ENCODE results near the gene ZNF157.

DNA sequence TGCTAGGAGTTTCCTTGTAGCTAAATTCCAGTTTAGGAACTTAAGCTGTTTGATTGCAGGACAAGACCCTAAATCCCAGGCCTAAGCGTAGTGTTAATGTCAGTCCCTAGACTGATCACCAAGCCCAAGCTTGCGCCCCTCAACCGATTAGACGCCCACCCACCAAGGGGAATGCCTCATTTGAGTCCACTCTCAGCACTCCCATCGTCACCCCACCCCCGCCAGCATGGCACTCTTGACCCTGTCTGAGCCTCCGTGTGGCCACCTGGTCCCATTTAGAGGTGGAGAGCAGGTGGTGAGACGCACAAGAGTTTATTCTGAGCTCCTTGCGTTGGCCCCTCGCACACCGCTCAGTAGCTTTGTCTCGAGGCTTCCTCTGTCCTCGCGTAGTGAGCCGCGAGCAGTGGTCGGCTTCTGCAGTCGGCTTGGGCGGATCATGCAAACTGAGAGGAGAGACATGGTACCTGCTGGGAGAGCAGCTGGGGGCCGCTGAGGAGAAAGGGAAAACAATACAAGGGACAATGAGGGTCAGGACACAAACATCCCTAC is 48.5 kb upstream of the ZNF157 start:
- TF ChIP-seq SOX15 (CRISPR knock-in tag; IDR thresholded peaks at IDR 0.05) (no peak), ELF4 (CRISPR knock-in tag; IDR thresholded peaks at IDR 0.05; ENCODE audit: low read depth) (no peak)
